Astrocyte of the hippocampus (primary cell): ENCODE measurements around the gene DACT3.
A peak's percentile ranks its signal among the peaks of the same experiment; 100 is the strongest.

Experiments used
- DNase-seq: peaks from one replicate; pipeline ENCODE4 v3.0.0; 2011; ENCODE audit warnings: low read depth, low spot score

Gene DACT3

DNA sequence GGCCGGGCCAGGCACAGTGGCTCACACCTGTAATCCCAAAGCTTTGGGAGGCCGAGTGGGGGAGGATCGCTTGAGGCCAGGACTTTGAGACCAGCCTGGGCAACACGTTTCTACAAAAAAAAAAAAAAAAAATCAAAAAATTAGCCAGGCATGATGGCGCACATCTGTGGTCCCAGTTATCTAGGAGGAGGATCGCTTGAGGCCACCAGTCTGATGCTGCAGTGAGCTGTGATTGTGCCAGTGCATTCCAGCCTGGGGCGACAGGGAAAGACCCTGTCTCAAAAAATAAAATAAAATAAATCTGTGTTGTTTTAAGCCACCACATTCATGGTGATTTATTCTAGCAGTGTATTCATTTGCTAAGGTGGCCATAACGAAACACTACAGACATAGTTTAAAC lies 4.1 kb upstream of the DACT3 start:
- DNase-seq, result no peak

DNA sequence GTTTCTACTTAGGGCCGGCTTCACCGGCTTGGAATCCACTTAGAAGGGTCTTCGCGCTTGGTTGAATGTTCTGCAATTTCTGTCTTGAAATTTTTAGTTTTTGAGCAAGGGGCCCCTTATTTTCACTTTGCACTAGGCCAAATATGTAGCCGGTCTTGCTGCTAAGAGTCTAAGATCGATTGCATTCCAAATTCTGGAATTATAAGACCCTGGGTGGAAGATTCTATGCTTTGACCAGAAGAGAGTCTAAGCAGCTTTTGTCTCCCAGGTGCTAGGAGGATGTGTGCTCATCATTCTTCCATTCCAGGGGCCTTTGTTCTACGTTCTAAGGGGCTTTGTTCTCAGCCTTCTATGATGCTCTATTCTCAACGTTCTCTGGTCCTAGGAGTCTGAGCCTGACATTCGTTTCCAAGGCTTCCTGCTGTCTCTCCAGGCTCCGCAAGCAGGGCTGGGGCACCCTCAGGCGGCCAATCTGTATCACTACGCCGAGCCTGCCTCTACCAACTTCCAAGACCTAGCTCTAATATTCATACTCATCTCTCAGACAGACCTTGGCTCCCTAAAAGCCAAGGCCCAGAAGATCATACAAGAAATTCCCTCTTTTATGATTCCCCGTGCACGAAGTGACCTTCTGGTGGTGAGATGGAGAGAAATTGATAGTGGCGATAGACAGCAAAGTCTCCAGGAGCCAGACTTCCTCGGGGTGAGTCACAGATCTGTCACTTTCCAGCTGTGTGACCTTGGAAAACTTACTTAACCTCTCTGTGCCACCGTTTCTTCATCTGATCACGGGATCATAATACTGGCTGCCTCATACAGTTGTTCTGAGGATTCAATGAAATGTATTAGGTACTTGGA lies 982 bp upstream of the DACT3 start:
- DNase-seq, result peak; percentile 94

DNA sequence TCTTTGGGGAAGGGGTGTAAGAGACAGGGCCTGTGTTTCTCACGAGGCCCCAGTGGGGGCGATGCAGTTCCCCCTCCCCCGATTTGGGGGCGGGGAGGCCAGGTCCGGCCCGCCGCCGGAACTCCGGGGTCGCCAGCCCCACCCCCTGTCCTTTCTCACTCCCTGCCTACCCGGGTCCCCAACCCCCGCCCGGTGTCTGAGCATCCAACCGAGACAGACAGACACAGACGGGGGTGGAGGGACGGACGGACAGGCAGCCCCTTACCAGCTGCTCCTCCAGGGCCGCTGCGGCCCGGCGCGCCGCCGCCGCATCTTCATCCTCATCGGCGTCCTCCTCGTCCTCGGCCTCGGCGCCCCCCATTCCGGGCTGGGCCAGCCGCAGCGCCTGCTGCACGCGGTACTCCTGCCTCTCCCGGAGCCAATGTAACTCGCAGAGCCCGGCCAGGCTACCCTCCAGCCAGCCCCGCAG lies 397 bp downstream of the DACT3 start:
- no peak for DNase-seq

DNA sequence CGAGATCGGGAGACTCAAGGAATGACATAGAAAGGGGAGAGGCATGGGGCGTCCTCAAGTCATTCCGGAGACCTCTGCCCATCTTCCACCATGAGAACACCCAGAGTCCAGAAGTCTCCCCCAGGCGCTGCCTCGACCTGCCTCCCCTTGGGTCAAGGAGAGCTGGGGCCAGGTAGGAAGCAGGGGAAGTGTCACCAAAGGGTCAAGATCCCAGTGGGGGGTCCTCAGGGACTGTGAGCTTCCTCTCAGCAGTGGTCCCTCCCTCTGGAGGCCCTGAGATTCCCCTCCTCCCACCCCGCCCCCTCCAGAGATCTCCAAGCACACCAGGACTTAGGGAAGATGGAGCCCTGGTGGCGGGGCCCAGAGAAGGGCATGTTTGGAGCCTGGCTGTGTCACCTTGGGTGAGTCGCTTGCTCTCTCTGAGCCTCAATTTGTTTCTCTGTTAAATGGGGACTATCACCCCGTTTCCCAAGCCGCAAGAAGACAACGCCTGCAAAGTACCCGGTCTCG lies 919 bp downstream of the DACT3 start:
- DNase-seq, result peak; percentile 50

DNA sequence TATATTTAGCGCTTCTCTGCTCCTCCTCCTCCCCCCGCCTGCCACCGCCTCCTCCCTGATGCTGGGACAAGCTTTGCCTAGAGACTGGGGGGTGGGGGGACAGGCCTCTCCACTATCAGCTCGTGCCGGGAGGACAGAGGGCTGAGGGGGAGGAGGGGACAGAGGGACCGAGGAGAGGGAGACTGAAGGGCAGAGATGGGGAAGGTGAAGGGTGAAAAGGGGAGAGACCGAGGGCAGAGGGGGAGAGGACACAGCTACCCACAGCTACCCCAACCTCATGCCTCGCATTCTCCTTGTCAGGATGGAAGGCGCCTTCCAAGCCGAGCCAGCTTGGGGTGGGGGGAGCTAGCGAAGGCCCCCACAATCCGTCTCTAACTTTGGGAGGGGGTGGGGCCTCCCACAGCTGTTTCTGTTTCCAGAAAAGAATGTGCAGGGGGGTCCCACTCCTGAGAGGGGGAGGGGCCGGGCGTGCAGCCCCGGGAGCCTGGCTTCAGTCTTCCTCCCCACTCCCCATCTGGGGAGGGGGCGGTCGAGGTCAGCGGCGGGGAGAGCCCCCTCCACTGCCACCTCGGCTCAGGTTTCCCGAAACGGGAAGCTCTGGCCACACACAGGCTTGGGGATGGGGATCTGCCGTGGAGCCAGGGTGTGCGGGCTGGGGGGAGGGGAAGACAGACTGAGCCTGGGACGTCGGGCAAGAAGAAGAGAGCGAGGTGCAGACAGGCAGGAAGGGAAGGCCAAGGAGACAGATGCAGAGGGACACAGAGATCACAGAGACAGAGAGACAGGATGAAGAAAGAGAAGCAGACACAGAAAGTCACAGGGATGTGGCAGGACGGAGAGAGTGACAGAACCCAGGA lies 1.6 kb downstream of the DACT3 start:
- peak; percentile 46 for DNase-seq

DNA sequence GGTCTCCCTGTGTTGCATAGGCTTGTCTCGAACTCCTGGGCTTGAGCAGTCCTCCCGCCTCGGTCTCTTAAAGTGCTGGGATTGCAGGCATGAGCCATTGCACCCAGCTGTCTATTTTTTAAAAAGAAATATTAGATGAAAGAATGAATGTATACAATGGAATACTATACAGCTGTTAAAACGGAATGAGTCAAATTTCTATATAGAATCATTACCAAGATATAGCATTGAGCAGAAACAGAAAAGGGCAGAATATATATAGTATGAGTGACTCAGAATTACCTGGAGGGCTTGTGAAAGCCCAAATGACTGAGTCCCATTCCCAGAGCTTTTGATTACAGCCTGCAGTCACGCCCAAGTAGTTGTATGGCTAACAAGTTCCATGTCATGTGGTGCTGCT lies 4.4 kb downstream of the DACT3 start:
- no peak for DNase-seq

DNA sequence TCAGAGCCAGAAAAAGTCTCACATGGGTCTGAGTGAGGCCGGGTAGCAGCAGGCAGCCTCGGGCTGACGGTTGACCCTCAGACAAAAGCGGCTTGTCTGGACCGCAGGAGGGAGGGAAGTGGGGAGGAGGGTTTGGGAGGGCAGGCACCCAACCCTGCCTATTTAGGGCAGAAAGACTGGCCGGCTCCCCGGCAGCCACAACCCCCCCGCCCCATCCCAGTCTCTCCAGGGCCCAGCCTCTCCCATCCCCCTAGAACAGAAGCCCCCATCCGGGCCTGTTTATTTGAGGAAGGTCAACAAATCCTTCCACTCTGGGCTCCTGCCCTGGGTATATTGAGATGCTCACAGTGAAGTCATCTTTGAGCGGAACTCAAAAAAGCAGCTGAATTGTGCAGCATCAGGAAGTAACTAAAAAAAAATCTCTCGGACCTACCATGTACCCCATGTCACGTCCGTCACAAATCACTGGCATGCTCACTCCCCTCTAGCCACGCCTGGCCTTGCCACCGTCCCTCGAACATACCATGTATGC lies 6.3 kb downstream of the DACT3 start:
- DNase-seq, result peak; percentile 46

DNA sequence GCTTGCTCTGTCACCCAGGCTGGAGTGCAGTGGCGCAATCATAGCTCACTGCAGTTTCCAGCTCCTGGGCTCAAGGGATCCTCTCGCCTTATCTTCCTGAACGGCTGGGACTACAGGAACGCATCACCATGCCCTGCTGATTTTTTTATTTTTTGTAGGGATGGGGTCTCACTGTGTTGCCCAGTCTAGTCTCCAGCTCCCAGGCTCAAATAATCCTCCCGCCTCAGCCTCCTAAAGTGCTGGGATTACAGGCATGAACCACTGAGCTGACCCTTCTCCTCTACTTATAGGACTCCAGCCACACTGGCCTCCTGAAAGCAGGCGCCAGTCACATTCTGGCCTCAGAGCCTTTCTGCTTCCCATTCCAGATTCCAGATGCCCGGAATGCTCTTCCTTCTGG lies 10.5 kb downstream of the DACT3 start:
- DNase-seq, result no peak

DNA sequence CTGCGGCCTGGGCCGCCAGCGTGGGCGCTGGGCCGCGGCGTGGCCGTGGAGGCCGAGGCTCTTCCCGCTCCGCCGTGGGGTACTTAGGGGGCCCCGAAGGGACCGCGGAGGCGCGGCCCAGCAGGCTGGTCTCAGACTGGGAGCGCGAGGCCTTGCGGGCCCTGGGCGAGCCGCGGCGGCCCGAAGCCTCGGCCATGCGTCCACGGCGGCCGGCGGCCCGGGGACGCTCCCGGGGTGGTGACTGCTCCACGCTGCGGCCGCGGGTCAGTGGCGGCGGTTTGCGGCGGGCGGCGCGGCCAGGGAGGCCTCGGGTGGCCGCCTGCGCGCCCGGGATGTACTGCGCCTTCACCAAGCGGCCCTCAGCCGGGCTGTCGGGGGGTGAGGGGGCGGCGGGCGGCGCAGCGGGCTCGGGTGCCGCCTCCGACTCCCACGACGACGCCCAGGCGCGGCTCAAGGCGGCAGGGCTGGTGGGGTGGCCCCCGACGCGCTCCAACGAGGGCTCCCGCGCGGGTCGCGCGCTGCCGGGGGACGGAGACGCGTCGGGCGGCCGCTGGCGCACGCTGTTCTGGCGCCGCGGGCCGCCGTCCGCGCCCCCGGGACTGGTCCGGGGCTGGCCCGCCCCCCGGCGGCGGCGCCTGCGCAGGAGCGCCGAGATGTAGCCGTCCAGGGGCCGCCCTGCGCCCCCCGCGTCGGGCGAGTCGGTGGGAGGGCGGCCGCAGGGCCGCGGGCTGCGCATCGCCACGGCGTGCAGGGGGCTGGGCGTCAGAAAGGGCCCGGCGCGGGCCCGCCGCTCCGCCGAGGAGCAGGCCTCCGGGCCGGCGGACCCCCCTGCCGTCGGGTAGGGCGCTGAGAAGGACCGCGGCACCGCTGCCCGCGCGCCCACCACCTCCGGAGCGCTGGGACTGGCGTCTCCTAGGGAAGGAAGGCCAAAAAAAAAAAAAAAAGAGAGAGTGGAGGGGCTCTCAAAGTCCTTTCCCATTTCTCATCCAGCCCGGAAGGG lies 11.7 kb downstream of the DACT3 start:
- no peak for DNase-seq

DNA sequence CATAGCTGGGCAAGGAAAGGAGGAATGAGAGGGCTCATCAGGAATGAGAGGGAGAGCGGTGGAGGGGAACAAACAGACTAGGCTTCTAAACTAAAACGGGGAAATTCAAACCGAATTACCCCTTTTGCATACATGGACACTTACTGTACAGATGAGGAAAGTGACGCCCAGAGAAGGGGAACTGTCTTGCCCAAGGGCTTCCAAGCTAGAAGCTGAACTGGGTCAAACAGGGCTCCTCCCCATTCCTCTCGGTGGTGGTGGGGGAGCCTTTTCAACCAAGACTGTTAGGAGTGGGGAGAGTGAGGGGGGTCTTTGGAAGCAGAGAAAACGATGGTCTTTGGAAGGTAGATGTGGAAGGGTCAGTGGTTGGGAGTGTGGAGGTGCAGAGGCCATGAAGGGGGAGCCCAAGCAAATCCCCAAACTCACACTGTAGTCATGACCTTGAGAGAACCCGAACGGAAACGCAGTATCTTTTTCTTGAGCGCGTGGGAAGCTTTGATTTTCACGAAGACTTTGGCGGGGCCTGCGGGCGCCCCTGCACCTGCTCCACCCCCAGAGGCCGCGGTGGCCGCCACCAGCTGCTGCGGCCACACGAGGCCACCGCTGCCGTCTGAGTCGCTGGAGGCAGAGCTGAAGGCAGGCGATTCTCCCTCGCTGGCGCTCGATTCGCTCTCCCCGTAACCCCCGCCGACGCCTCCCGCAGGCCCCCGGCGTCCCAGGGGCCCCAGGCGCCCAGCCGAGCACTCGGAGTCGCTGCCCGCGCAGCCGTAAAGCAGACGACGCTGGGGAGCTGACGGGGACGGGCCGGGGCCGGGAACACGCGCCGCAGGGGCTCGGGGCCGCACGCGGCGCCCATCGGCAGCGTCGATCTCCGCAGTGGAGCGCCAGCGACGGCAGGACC lies 12.7 kb downstream of the DACT3 start:
- no peak for DNase-seq

DNA sequence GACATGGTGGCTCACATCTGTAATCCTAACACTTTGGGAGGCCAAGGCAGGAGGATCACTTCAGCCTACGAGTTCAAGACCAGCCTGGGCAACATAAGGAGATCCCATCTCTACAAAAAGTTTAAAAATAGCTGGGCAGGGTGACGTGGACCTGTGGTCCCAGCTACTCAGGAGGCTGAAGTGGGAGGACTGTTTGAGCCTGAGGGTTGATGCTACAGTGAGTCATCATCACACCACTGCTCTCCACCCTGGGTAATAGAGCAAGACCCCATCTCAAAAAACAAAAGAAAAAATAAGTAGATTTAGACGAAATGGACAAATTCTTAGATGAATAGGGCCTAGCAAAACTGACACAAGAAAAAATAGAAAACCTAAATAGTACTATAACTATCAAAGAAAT lies 14.6 kb downstream of the DACT3 start:
- DNase-seq, result no peak

DNA sequence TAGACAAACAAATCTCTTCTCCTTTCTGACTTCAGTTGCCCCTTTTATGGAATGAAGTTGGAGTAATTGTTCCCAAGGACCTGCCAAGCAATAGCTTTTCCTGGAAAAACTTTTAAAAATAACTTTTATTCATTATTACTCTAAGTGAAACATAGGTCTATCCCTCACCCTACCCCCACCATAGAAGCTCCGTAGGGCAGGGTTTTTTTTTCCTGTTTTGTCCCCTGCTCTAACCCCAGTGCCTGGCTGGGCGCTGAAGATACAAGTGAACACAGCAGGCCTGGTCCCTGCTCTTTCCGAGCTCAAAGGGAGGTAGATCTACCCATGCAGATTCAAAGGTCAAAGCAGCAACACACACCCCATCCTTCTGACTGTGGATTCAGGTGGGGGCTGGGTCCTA lies 16.3 kb downstream of the DACT3 start:
- no peak for DNase-seq

DNA sequence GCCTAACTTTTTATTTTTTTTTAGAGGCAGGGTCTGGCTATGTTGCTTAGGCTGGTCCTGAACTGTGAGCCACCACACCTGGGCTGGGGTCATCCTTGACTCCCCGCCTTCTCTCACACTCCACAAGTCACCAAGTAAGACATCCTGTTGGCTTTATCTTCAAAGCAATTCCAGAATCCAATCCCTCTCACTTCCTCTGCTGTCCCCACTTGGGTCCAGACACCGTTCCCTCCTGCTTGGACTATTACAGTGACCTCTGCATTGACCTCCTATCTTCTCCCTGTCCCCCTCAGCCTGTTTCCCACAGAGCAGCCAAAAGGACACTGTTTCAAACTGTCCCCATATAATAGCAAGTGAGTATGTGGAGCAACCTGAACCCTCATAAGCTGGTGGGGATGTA lies 20.3 kb downstream of the DACT3 start:
- no peak for DNase-seq

DNA sequence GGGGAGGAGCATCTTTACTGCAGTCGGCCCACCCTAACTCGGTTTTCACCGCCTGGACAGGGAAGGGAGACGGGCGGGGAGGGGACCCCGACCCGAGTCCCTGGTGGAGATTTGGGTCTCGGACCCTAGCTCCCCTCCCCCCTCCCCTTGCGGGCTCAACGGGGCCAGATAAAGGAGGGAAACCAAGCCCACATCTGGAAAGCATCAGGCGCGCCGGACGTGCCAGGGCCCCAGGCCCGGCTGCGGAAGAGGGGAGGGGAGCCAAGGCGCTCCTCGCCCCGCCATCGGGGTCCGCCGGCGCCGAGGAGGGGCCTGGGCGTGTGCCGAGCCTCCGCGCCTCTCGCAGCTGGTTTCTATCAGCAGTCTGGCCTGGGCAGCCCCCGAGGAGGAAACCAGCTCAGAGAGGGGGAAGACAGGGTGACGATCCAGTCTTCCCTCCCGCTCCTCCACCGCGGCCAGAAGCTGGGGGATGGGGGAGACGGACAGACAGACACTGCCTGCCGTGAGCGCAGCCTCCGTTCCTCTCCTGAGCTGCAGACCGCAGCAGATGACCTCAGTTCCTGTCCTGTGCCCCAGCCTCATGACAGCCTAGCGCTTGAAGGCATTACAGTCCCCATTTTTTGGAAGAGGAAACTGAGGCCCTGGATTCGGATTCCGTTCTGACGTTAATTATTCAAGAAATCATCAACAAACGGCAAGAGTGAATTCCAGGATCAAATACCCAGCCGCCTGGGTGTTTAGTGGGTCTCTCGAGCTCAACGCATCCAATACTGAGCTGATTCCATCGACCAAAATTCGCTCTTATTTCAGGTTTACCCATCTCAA lies 21.4 kb downstream of the DACT3 start:
- DNase-seq, result peak; percentile 26

DNA sequence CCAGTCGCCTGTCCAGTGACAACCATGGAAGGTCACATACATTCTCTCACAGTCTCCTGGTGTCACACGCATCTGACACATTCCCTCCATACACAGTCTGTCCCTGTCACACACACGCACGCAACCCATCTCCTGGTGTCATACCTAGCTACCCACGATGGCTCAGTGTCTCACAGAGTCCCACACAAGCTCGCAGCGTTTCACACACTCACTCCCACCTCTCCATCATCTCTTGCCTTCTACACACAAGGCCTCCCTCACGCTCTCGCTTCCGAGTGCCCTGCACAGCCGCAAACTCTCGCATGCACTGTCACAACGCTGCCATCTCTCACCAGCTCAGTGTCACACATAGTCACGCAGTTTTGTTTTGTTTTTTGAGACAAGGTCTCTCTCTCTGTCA lies 23.8 kb downstream of the DACT3 start:
- no peak for DNase-seq

DNA sequence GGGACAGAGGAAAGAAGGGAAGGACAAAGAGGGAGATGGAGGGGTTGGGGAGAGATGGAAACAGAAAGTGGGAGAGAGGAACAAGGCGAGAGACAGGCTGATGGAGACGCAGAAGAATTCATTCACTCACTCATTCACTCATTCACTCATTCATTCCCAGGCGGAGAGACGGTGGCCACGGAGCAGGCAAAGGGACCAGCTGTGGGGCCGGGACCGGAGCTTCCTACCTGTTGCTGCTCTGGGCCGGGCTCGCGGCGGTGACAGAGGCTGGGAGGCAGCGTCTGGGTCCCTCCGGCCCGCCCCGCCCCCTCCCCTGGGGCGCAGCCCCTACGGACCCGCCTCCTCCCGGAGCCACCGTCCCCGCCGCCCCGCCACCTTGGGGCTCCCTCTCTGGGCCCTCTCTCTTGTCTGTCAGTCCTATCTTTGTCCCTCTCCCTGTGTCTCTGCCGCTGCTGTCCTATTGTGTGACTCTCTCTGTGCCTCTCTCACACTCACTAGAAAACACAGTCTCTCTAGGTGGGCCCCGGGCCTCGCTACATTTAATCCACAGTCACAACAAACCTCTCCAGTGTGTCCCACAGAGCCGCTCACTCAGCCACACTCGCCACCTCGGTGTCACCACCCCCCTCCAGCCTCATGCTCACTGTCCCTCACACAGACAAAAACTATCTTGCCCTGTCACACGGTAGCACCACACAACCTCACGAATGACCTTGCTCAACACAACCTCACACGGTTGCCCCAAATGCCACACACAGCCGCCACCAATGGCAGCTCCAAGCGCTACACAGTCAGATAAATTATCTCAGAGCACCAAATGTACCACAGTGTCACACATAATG lies 24.8 kb downstream of the DACT3 start, which contains the start of gene GNG8:
Gene GNG8, minus strand, starts transcription at position 283 of the 842 bp plus-strand sequence. CDS start 1,520 bp downstream, outside the sequence.
- no peak for DNase-seq

DNA sequence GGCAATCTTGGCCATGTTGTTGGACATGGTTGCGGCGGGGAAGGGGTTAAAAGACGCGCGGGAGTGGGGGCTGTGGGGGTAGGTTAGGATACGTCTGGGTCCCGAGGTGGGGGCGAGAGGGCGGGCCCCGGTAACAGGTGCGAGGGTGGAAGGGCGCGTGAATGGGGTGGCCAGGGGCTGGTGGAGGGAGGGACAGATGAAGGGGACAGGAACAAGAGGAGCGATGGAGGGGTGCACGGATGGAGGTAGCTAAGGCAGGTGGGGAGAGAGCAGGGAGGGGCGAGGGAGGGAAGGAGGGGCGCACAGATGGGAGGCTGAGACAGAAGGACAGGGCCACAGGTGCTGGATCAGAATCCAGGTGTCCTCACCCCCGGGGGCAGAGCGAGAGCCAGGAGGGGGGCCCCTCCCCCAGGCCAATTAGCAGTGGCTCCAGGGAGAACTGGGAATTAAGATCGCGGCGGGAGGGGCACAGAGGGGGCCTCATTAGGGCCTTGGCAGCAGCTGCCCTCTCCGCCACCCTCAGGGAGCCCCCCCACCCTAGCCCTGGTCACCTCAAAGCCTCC lies 26.2 kb downstream of the DACT3 start:
- DNase-seq, result no peak
